Astrocyte of the spinal cord (primary cell): ENCODE data around the gene TEX13A.

ENCODE experiments used
- DNase-seq: peaks from one replicate; pipeline ENCODE4 v3.0.0; 2011; ENCODE audit warnings: low read depth, low spot score
- H3K4me3 ChIP-seq: 2 replicates; pipeline ENCODE4 v1.5.1; 2011; ENCODE audit warnings: low read depth, mild to moderate bottlenecking, low read length, moderate library complexity
- in situ Hi-C: cut with HindIII; loops from 2 replicates; pipeline ENCODE4 v1.10.0; 2017; ENCODE audit warnings: low sequenced_read_pairs
- TF ChIP-seq, protein P1 (sequence below): IDR thresholded peaks from 2 replicates; pipeline ENCODE4 v1.5.1; 2012; ENCODE audit warnings: low read depth, mild to moderate bottlenecking, low read length, inconsistent platforms

Gene TEX13A, protein sequence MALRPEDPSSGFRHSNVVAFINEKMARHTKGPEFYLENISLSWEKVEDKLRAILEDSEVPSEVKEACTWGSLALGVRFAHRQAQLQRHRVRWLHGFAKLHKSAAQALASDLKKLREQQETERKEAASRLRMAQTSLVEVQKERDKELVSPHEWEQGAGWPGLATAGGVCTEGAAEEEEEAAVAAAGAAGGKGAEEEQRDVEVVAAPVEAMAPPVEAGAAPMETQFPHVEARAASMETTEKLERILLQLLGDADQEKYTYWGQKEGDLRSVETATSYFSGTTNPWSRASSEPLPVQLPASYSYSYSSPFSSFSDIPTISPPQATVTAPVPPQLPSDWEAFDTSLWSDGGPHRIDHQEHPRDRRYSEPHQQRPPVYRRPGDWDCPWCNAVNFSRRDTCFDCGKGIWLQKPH

DNA sequence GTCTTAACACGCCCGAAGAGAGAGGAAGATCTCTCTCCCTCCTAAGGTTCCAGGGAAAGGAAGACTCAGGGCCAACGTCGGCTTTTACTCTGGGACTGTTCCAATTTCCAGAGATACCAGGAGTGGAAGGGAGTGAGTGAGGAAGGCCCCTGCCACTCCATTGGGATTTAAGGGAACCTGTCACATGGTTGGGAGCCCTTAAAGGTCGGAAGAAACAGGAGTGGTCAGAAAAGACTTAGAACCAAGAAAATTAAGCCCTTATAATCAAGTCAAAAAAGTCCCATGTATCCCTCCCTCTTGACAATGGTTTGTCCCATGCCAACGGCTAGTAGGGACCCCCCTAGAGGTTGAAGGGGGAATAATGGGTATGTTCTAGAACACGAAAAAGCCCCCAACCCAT is at the start of gene TEX13A:
Gene TEX13A (minus strand): TSS at position 59 of the 400 bp plus-strand sequence. CDS start 297 bp downstream, outside the sequence.
- TF ChIP-seq, protein P1, sequence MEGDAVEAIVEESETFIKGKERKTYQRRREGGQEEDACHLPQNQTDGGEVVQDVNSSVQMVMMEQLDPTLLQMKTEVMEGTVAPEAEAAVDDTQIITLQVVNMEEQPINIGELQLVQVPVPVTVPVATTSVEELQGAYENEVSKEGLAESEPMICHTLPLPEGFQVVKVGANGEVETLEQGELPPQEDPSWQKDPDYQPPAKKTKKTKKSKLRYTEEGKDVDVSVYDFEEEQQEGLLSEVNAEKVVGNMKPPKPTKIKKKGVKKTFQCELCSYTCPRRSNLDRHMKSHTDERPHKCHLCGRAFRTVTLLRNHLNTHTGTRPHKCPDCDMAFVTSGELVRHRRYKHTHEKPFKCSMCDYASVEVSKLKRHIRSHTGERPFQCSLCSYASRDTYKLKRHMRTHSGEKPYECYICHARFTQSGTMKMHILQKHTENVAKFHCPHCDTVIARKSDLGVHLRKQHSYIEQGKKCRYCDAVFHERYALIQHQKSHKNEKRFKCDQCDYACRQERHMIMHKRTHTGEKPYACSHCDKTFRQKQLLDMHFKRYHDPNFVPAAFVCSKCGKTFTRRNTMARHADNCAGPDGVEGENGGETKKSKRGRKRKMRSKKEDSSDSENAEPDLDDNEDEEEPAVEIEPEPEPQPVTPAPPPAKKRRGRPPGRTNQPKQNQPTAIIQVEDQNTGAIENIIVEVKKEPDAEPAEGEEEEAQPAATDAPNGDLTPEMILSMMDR: no peak
- in situ Hi-C loops: no loop called here
- DNase-seq: no peak
- H3K4me3 ChIP-seq: no peak within 1 kb of the TSS

DNA sequence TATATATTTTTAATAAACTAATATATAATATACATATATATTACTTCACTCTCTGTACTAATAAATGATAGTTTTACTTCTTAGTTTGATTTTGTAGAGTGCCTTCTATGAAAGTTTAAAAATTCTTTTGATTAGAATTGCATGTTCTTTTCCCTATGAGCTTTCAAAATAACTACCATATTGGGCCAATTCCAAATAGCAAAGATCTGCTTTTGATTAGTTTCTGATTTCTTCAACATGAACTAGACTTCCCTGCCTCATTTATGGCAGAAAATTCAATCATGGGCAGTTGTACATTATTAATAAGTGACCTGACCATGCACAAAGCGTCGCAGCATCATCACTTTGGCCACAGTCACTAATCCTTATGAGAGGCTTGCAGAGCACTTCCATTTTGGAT is 48.9 kb upstream of the TEX13A start:
- H3K4me3 ChIP-seq: no peak overlapping the region
- in situ Hi-C loops: no loop called here
- DNase-seq: no peak
- TF ChIP-seq, protein P1: no peak

DNA sequence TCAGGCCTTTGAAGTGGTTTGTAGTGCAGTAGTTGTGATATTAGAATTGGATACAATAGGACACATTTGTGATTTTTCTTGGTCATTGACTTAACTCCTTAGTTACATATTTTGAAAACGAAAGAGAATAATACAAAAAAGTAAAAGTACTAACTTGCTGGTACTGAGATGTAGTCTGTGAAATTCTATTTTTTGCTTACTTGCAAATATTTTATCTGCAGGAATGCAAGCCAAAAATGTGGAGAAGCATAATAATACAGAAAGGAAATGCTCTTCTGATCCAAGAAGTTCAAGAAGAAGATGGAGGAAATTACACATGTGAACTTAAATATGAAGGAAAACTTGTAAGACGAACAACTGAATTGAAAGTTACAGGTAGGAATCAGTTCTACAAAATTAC is 46.7 kb upstream of the TEX13A start:
- TF ChIP-seq, protein P1: no peak
- H3K4me3 ChIP-seq: no peak overlapping the region
- in situ Hi-C loops: no loop called here
- no peak for DNase-seq

DNA sequence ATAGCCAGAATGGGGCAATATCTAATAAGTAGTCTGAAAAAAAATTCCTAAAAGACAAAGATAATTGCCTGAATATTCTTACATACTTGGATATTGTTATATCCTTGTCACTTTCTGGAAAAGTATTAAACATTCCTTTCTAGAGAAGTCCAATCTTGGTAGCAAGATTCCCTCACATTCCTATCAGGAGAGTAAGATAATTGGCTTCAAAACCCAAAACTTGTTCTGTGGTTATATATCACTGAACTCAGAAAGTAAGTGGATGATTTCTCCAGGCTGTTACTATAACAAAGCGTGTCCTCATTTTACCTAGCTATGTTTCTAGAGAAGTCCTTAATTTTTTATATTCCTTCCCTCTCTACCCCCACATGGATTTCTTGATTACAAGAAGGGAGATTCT is 46.0 kb upstream of the TEX13A start:
- in situ Hi-C loops: no loop called here
- no peak overlapping the region for H3K4me3 ChIP-seq
- no peak for DNase-seq
- TF ChIP-seq, protein P1: no peak

- no peak for DNase-seq
- H3K4me3 ChIP-seq: no peak overlapping the region
- TF ChIP-seq, protein P1: no peak
These were observed 44.6 kb upstream of the TEX13A start for GRCh38 chrX:105265093-105265492.

GRCh38 chrX:105263801-105264200 is 43.3 kb upstream of the TEX13A start:
- no peak overlapping the region for H3K4me3 ChIP-seq
- DNase-seq: peak; percentile 2
- TF ChIP-seq, protein P1: no peak
- in situ Hi-C loops: no loop called here

More at GRCh38 chrX:105265093-105265492, 44.6 kb upstream of the TEX13A start:
- in situ Hi-C loops: no loop called here
